NCI-H82 treated with DMSO at 0.1 percent for 48 hours (cell line): ENCODE measurements around the gene TRA2B.

Source experiments
- DNase-seq: peaks from one replicate; lab custom pipeline; 2025; ENCODE audit not compliant: unreplicated experiment; lab: John Stamatoyannopoulos, UW

TRA2B gene

DNA sequence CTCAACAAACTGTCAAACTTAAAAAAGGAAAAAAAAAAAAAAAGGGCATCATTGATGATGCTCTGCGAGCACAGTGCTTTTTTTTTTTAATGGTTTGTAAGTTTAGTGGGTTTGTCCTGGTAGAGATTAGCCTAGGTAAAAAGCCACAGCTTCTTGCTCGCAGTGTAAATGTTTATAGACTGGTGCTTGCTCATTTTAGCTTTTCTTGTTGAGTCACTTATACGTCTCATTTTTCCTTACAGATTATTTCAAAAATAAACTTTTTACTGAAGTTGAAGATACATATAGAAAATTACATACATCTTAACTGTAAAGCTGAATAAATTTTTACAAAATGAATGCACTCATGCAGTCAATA, 16.5 kb upstream of the TRA2B start:
- DNase-seq, result no peak

DNA sequence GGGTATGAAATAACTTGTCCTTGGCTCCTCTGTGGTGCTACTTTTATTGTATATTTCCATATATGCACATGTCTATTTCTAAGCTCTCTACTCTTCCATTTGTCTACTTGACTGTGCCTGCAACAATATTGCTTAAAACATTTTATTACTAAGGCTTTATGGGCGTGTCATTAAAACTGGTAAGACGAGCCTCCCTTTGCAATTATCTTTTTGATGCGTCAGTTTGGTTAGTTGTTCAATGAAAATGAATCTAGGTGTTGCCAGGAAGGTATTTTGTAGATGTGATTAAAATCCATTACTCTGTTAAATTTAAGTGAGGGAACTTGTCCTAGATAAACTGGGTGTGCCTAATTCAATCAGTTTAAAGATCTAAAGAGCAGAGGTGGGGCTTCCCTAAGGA, 12.9 kb upstream of the TRA2B start:
- no peak for DNase-seq

DNA sequence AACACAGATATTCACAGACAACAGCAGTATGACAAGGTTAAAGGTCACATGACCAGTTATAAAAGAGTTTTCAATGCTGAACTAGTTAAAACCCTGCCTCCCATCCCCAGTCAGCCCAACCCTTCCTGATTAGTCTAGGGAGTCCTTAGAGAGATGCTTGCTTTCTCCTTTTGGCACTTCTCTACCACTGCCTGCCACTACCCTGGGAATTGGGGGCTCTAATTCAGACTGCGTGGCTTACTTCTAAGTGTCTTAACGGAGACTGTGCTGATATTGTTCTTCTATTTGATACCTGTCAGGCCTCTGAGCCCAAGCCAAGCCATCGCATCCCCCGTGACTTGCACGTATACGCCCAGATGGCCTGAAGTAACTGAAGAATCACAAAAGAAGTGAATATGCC, 11.7 kb upstream of the TRA2B start:
- no peak for DNase-seq

DNA sequence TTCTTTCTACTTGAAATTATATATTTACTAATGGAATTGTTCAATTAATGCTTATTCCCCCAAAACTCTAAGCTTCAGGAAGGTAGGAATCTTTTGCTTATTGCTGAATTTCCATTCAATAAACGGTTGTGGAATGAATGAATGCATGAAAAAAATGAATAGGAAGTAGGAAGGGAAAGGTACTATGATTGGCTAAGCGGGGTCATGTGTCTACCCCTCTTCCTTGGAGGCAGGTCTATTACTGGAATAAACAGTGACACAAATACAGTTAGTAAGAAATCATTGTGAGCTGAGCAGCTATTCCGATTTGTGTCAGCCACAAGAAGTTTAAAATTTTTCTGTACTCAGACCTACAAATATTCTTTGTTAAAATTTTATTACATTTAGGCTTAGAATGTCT, 10.5 kb upstream of the TRA2B start:
- no peak for DNase-seq

DNA sequence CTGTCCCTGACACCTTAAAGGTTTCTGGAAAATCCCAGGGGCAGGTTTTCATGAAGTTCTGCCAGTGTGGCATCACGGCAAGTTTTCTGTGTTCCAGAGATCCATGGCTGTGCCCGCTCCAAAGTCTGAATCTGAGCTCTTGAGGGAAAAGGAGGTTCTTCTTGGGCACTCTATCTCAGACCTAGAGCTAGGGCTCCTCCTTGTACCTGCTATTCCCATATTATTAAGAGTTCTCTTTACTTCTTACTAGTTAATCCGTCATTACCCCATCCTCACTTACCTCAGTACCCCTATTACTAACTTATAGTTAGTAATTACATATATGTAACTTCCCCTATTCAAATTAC, 5.9 kb upstream of the TRA2B start:
- DNase-seq, result no peak

DNA sequence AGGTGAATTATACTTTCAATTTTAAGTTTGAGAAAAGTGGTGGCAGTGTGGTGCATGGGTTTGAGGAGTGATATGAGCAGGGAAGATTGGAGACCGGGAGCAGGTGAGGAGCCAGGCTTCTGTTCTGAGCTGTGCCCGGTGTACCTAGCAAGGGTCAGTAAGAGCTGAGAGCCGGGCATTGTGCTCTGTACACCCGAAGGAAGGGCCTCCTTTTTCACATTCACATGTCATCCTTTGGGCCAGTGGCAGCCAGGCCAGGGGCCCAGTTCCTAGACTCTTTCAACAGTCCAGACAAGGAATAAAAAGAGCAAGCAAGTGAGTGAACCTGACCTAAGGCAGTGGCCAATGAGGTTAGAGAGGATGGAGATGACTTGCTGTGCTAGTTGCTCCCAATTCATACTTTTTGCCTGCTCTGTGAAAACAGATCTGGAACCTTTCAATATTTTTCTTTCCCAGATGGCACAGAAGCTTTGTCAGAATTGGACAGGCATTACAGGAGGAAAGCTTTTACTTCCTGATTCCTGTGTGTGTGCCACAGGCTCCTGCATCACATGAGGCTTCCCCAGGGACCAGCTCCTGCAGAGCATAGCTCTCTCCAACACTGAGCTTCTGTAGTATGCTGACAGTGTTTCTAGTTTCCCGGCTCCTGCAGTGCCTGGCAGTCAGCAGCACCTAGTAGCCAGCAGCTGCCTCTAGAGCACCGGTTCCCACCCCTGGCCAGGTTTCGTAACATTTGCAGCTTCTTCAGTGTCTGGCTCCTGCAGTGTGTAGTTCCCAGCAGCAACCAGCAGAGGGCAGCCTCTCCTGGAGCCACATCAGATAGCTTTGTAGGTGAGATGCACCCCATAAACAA, 5.3 kb upstream of the TRA2B start:
- DNase-seq, result peak; percentile 55

DNA sequence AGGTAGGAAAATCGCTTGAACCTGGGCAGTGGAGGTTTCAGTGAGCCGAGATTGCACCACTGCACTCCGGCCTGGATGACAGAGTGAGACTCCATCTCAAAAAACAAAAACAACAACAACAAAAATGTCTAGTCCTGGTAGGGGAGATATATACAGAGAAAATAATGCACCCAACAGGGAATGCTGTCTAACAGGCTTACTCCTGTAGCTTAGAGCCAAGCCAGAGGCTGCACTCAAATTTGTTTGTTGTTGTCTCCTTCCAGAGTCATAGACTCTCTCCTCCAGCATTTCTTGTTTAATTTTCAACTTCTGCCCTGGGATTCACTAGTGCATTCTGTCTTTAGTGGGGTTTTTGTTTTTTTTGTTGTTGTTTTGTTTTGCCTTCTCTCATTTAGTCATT, 4.6 kb upstream of the TRA2B start:
- no peak for DNase-seq

DNA sequence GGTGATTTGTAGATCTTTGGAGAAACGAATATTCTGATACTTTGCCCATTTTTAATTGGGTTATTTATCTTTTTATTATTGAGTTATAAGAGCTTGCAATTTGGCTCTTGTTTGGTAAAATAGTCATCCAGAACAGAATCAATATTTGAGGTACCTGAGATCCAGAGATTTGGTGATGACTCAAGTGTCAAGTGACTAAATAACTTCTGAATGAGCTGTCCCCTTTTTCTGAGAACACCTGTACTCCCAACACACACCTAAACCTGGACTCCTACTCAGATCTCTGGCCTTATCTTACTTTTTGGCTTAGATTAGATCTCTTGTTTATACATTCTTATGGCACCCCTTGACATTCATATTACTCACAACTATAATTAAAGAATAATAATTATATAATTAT, 3.1 kb upstream of the TRA2B start:
- DNase-seq, result no peak

DNA sequence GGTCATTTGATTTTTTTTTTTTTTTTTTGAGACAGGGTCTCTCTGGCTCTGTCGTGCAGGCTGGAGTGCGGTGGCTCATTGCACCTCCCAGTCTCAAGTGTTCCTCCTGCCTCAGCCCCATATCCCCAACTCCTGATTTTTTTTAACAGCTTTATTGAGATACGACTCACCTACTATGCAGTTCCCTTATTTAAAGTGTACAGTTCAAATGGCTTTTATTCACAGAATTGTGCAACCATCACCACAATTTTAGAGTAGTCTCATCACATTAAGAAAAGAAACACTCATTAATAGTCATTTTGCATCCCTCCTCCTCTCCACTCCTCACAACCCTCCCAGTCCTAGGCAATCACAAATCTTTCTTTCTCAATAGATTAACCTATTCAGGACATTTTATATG, 1.9 kb upstream of the TRA2B start:
- no peak for DNase-seq

DNA sequence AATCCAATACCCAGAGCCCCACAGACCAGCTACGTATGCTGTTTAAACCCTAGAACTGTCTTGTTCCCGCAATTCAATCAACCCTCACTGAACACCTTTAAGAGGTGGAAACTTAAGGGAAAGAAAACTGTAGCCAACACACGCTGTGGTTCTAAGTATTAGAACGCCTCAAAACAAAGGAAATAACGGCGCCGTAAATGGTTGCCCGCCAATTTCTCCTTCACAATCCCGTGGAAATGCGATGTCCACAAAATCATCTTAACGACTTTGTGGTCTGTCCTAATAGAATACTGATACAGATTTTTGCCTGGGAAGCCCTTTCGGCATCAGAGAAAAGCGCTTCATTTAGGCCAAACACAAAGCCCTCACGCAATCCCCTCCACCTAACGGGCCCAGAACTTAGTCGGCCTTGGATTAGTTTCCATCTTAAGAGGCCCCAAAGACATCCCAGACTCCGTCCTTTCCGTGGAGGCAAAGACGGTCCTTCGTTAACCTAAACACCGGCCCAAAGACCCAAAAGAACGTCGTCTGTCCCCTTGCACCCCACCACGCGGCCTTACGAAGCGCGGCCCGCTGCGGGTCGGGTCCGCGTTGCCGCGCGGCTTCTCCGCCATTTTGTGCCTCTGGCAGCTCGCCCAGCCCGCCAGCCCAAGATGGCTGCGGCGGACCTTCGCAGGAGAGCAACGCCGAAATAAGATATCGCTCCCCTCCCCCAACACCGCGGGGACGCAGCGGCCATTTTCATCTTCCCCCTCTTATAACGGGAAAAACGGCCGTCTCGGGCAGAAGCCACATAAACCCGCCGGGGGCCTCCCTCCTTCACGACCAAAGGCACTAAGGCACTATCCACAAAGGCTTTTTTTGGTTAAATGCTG, 763 bp downstream of the TRA2B start:
- DNase-seq, result peak; percentile 66

DNA sequence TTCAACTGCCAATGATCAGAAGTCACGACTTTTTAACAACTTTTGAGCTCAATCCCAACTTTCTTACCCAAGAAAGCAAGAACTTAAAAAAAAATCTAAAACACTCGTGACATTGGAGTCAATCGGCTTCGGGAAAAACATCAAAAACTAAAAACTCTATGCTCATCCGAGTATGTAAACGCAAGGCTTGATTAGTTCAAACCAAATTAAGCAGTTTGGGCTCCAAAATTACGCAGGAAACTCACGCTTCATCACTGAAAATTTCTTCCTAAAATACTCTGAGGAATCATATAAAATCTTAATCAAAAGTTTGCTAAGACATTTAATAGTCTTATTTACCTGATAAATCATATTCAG, 1.6 kb downstream of the TRA2B start:
- DNase-seq, result no peak

DNA sequence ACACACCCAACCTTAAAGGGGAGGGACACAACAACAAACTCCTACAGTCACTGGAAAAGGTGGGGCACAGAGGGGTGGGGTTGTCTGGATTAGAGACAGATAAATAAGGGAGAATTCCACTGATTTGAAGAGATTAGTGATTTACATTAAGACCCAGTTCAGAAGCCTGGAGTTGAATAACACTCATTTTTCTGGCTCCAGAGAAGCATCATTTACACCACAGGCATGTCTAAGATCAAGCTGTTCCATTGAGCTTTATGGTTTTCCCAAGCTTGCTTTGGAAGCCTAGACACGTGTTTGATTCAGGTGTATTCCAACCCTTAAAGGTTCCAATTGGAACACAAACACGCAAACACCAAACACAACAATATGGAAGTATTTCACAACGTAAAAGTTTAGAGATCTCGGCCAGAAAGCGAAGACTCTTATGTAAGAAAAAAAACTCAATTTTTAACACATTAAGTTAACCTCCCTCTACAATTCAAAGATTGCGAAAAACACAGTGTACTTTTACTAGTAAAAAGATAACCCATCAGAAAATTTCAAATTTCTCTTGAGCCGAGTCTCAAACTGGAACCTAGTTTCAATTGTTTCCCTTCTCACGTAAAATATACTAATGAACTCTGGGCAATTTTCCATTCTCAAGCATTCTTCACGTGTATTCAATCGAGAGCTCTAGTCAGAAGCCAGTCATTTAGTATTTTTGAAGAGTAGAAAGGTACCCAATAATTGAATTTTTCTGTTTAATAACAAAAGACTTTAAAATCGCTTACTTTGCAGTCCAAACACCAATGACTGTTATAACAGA, 2.1 kb downstream of the TRA2B start:
- DNase-seq, result no peak

DNA sequence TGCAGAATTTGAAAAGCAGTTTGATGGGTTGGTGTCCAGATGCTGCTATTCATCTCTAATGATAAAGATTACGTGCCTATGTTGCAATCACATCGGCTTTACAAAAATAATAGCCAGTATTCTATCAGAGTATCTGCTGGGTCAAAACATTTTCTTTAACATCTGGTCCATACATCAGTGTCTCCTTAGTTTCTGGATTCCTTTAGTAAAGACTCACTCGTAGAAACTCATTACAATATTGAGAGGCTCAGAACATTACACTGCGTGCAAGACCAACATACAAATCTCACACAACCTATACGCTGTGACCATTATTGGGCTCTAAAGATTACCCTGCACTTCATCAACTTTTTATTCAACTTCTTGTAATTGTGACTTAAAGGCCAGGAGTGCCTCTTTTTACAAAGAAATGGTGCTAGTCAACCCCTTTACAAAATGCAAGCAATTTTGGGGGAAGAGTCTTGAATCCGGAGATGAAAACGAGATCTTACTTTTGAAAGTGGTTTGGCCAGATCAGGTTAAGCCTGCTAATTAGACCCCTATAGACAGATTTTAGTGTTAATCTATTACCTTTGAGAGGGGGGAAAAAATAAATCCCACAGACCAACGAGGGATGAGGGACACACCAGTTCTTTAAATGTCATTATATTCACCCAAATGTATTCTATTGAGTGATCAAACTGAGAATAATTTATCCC, 2.9 kb downstream of the TRA2B start:
- DNase-seq, result no peak

DNA sequence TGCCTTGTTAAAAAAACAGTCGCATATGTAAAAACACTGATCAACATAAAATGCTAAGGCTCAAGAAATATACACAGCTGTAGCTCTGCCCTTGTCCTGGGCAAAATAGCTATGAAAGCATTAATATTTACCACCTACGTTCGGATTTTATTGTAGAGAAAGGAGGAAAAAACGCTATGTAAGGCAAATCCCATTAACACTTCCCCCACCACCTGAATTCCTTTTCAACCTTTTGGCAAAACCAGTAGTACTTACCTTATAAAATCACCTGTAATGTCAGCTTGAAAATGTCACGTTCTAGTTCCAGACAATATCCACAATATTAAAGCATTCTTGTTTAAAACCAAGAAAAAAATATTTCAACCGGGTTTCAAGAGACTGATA, 3.6 kb downstream of the TRA2B start:
- DNase-seq, result no peak

DNA sequence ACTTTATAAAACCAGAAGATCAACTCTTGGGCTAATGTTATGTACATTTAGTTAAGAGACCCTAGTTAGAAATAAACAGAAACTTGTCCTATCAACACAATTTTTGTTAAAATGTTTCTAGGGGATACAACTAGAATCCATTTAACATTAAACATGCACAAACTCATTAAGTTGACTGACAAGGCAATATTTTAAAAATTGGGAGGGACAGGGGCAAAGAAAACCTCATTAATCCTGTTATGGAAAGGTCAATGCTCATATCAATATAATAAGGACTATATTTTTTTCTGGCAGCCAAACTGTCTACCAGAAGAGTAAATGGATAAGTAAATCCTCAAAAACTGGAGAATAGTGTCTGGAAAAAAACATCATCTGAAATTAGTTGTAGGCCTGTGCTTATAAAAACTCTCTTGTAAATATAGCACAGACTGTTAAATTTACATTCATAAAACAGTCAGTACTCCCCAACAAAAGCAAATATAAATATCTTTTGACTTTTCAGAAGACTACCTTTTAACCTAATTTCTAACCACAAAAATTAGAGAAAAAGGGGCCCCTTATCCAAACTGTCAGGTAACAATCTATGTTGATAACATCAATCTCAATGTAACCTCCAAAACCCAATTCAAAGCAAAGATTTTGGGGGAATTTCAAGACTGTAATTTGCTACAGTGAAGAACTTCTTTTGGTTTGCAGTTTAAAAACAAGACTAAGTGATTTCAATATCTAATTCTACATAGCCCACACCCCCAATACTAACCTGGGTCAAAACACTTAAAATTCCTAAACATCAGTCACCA, 4.2 kb downstream of the TRA2B start:
- no peak for DNase-seq

DNA sequence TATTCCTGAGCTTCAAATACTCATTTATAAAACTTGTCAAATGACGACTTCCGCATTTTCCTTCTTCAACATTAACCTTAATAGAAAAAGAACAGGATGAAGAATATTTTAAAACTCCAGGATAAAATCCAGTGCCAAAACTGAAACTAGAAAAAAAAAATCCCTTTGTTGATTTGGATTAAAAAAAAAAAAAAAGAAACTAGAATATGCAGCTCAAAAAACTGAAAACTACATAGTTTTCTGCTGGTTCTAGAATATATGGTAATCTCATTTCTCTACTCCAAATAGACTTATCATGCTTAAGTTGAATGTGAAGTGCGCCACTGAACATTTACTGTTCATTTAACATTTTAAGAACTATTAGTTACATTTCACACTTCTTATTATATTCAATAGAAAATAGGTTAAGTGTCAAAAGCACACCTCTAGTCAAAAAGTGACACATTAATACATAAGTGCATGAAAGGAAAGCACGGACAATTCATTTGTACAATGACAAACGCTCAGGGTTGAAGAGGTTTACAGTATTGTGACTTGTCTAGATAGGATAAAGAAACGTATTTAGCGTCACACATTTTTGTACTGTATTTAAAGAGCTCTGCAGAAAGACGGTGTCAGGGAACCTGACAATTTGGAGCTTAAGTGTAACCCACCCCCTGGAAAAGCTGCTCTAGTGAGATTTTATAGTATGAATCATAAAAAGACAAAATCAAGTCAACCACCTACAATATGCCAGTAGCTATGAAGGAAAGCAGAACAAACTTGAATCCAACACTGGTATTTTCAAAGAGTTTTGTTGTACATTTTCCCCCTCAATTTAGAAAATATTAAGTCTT, 5.8 kb downstream of the TRA2B start:
- no peak for DNase-seq

DNA sequence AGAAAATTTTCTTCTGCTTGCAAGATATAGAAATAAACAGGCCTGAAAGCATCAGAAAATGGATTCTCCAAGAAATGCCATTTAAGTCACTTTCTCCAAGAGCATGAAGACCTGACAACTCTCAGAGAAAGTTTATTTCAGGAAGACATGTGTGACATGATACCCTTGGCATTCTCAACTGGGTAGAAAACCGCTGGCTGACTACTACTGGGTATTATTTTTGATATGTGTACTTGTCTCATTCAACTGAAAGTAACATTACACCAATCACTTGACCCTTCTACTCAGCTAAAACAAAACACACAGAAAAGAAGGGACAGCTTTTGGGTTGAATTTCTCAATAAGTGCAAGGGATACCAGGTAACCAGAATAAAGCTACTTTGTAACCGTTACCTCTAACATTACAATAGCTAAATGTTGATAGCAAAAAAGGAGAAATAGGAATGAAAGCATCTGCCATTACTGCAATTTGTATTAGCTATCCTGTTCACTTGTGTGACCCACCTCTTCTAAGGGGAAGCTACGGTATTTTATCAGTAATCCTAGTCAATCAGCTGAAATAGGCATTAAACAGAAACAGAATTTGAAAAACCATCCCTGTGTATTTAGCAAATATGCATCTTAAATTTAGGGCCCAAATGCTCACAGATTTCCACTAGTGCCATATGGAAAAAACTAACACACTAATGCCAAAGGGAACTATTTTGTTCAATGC, 7.3 kb downstream of the TRA2B start:
- no peak for DNase-seq

DNA sequence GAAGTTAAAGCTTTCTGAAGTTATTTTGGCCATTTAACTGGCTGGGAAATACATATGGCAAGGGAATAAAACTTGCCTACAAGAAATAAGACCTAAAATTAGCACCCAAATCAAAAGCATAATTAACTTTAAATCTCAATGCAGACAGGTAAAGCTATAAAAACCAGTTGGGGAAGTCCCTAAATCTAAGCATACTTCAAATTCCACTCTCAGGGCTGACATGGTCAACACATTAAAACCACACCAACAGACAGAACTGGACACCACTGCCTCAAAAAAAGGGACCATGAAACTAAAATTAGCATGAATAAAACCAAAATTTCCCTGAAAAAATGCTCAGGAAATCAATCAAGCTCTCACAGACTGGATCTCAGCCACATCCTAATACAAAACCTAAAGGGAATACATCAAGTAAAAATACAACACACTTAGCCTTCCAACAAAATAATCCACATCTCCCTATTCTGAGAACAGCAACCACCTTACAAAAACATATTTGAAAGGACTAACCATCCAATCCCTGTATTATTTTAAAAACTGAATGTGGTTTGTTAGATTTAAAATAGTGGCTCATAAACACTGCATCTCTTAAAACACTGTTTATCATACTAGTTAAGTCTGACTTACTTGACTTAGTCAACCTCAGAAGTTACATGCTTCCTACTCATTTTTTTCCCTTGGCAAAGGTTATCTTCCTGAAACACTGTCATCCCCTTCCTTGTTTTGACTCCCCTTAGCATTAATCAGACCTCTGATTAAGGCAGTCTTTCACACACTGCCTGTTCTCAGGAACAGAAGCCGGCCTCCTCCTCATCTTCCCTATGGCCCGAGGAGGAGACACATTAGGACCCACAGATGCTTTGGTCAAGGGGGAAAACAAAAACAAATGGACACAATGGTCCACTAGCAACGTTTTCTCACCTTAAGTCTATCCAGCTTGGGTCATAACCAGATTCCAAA, 8.3 kb downstream of the TRA2B start:
- no peak for DNase-seq
